ENCODE data around the gene HOXA5. TPM values are rescaled to one million over a fixed set of nuclear protein-coding genes. Genes with fewer than 3 reads are reported as not detected.

The HOXA5 gene
- total RNA-seq, 6 experiments from 2014 or later: 0.18 to 1.5 (median 0.65) TPM

DNA sequence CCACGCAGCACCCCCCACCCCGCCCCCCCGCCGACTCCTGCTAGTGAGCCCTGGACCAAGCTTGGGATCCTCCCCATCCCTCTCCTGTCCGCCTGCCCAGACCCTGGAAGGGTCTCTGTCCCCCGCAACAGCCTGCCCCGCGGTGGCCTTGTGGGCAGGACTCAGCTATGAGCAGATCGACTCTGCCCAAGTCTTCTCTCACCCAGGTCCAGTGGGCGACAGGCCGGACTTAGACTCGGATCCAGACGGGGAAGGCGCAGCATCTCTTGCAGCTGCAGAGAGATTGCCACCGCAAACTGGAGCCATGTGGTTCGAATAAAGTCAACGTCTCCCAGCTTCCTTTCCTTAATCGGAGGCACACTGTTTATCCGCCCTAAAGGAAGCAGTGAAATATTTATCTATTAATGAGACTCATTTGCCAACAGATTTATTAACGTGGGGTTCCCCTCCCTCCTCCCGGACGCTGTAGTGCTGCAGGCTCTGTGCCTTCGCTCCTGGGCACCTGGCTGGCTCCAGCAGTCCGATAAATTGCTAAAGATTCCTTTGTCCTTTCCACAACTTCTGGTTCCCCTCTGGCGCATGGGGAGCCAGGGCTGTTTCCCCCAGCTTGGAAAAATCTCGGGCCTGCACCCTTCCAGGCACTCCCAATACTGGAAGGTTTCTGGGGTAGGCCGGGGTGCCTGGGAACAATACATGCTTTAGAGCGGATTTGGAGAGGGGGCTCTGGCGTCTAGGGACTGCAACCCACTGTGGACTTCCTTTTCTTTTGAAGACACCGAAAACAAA lies 13.6 kb upstream of the HOXA5 start:
- intact Hi-C loops (cut with DNase I): loop anchor here (5.0 to 10.0 kb wide), 2 partner anchors 480 to 782 kb away; no protein-coding TSS in a partner anchor
- TF ChIP-seq POLR2A (IDR thresholded peaks at IDR 0.05): no peak
- TF ChIP-seq, protein P1, sequence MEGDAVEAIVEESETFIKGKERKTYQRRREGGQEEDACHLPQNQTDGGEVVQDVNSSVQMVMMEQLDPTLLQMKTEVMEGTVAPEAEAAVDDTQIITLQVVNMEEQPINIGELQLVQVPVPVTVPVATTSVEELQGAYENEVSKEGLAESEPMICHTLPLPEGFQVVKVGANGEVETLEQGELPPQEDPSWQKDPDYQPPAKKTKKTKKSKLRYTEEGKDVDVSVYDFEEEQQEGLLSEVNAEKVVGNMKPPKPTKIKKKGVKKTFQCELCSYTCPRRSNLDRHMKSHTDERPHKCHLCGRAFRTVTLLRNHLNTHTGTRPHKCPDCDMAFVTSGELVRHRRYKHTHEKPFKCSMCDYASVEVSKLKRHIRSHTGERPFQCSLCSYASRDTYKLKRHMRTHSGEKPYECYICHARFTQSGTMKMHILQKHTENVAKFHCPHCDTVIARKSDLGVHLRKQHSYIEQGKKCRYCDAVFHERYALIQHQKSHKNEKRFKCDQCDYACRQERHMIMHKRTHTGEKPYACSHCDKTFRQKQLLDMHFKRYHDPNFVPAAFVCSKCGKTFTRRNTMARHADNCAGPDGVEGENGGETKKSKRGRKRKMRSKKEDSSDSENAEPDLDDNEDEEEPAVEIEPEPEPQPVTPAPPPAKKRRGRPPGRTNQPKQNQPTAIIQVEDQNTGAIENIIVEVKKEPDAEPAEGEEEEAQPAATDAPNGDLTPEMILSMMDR (IDR thresholded peaks at IDR 0.05): no peak
- 11% methylated on average over 15 of the region's 30 CpGs for WGBS (ENCODE audit: insufficient coverage, low coverage, low lambda C conversion rate, missing lambda C conversion rate)
- Histone ChIP-seq H3K4me1 (peaks cover 0 to 15% (median 6%) of the 10 kb centered on the region in 4 donors), H3K27ac (no peak overlapping the region), H3K4me3 (no peak overlapping the region), H3K36me3 (no peaks in the 10 kb centered on the region), H3K27me3 (peaks cover 32 to 57% of the 10 kb centered on the region in 2 donors), H3K9me3 (no peaks in the 10 kb centered on the region)
- ATAC-seq (no peak), DNase-seq (peak in 1 of 3 donors; percentile 28)

DNA sequence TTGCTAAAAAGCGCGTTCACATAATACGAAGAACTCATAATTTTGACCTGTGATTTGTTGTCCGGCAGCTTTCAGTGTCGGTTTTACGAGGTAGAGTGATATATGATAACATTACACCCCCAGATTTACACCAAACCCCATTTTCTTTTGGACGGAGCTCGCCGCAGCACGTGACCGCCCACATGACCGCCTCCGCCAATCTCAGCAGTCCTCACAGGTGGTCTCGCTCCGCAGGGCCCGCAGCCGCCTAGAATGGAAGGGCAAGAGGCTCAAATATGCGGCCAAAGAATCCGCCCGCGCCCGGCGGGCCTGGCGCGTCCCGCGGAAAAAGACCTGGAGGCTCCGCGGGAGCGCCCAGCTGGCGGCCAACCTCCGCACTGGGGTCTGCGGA lies 13.0 kb upstream of the HOXA5 start, which contains the start of gene HOXA7:
HOXA7 (minus strand) TSS at position 168 of the 391 bp plus-strand sequence; CDS start at position 38, 130 bp downstream.
- intact Hi-C loops (cut with DNase I): loop anchor here (5.0 to 10.0 kb wide), 2 partner anchors 479 to 782 kb away; no protein-coding TSS in a partner anchor
- Histone ChIP-seq H3K4me1 (peaks cover 0 to 15% (median 6%) of the 10 kb centered on the region in 4 donors), H3K27ac (no peak within 1 kb of the TSS), H3K27me3 (peaks cover 32 to 60% of the 10 kb centered on the region in 2 donors), H3K4me3 (no peak within 1 kb of the TSS), H3K36me3 (no peaks in the 10 kb centered on the region), H3K9me3 (no peaks in the 10 kb centered on the region)
- no peak for ATAC-seq
- TF ChIP-seq POLR2A (IDR thresholded peaks at IDR 0.05): no peak
- TF ChIP-seq, protein P1 (IDR thresholded peaks at IDR 0.05): no peak
- DNase-seq: peak in 1 of 3 donors; percentile 31
- 3% methylated on average over 6 of the region's 33 CpGs for WGBS (ENCODE audit: insufficient coverage, low coverage, low lambda C conversion rate, missing lambda C conversion rate)

DNA sequence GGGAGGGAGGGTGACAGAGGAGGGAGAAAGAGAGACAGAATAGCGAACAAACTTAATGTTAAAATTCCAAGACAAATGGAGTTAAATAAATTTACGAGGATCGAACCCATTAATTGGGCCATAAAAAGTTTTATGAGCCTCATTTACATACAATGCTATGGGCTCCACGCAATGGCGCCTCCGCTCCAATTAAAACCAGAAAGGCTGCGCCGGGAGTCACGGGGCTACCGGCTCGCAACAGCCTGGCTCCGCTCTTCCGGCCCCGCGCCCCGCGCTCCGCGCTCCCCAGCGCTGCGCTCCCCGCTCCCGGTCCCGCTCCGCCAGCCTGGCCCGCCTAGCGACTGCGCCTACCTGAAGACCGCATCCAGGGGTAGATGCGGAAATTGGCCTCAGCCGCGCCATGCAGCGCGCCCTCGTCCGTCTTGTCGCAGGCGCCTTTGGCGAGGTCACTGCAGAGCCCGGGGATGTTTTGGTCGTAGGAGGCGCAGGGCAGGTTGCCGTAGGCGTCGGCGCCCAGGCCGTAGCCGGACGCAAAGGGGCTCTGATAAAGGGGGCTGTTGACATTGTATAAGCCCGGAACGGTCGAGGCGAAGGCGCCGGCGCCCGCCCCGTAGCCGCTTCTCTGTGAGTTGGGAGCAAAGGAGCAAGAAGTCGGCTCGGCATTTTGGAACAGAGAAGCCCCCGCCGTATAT lies 12.5 kb upstream of the HOXA5 start:
- no peak for ATAC-seq
- intact Hi-C loops (cut with DNase I): loop anchor here (5.0 to 10.0 kb wide), 2 partner anchors 479 to 781 kb away; no protein-coding TSS in a partner anchor
- WGBS (ENCODE audit: insufficient coverage, low coverage, low lambda C conversion rate, missing lambda C conversion rate): 0% methylated on average over 14 of the region's 63 CpGs

More for the DNA sequence above, 12.5 kb upstream of the HOXA5 start:
- Histone ChIP-seq H3K36me3 (no peaks in the 10 kb centered on the region), H3K27me3 (peaks cover 32 to 66% of the 10 kb centered on the region in 2 donors), H3K4me3 (no peak overlapping the region), H3K27ac (no peak overlapping the region), H3K4me1 (peaks cover 0 to 15% (median 9%) of the 10 kb centered on the region in 4 donors), H3K9me3 (no peaks in the 10 kb centered on the region)
- TF ChIP-seq, protein P1 (IDR thresholded peaks at IDR 0.05): no peak
- TF ChIP-seq POLR2A (IDR thresholded peaks at IDR 0.05): no peak
- DNase-seq: peak in 1 of 3 donors; percentile 34
